22Rv1 (cell line): ENCODE measurements around the gene FMN1.

Source experiments
- ZFX ChIP-seq: fragments of 450-650 bp; IDR thresholded peaks from 2 replicates; pipeline ENCODE4 v1.6.1; 2017; ENCODE audit warnings: antibody characterized with exemption, borderline replicate concordance
- TF ChIP-seq, protein P1 (sequence below): fragments of 450-650 bp; IDR thresholded peaks from 2 replicates; pipeline ENCODE4 v1.5.1; 2017; ENCODE audit warnings: mild to moderate bottlenecking

DNA sequence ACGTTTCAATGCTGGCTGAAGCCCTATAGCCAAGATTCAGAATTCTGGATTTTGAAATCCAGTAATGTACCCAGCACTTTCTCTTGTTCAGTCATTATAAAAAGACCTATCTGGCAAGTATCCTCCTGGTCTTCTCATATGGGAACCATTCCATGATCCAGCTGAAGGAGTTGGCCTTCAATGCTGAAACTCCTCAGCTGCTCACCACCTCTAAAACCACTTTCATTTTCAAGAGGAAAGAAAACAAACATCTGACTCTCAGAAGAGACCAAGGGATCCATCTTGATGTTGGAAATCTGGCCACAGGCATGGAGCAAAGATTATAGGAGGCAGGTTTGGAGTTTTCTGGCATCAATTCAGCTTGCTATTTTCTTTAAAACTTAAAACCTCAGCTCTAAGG, 235.4 kb downstream of the FMN1 start:
- TF ChIP-seq, protein P1, sequence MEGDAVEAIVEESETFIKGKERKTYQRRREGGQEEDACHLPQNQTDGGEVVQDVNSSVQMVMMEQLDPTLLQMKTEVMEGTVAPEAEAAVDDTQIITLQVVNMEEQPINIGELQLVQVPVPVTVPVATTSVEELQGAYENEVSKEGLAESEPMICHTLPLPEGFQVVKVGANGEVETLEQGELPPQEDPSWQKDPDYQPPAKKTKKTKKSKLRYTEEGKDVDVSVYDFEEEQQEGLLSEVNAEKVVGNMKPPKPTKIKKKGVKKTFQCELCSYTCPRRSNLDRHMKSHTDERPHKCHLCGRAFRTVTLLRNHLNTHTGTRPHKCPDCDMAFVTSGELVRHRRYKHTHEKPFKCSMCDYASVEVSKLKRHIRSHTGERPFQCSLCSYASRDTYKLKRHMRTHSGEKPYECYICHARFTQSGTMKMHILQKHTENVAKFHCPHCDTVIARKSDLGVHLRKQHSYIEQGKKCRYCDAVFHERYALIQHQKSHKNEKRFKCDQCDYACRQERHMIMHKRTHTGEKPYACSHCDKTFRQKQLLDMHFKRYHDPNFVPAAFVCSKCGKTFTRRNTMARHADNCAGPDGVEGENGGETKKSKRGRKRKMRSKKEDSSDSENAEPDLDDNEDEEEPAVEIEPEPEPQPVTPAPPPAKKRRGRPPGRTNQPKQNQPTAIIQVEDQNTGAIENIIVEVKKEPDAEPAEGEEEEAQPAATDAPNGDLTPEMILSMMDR = no peak
- no peak for TF ChIP-seq ZFX
